Nephron (organoid): ENCODE results near the gene MANSC1.

Source experiments
- H3K27ac Mint-ChIP-seq, 3 experiments: 2 replicates each; pipeline ENCODE4 v1.8.0; 2020; ENCODE audit warnings: mixed read lengths in 3 of 3, mild to moderate bottlenecking in 2 of 3, moderate library complexity in 1 of 3
- H3K27me3 Mint-ChIP-seq: 2 replicates; pipeline ENCODE4 v1.8.0; 2021; ENCODE audit warnings: low read depth, mild to moderate bottlenecking, moderate library complexity, mixed read lengths
- H3K36me3 Mint-ChIP-seq: 2 replicates; pipeline ENCODE4 v1.8.0; 2020; ENCODE audit warnings: low read depth, mixed read lengths
- H3K4me1 Mint-ChIP-seq: 2 replicates; pipeline ENCODE4 v1.8.0; 2020; ENCODE audit warnings: mixed read lengths
- H3K4me3 Mint-ChIP-seq, 3 experiments: 2 replicates each; pipeline ENCODE4 v1.8.0; 2020; ENCODE audit warnings: mild to moderate bottlenecking in 3 of 3, mixed read lengths in 3 of 3, moderate library complexity in 2 of 3
- H3K9me3 Mint-ChIP-seq: 2 replicates; pipeline ENCODE4 v1.8.0; 2020; ENCODE audit warnings: mixed read lengths
- TF ChIP-seq, protein P1 (sequence below), 3 experiments: fragments of 200-600 bp; sonication (generic); IDR thresholded peaks; one replicate each; pipeline ENCODE4 v1.5.0; 2021; ENCODE audit warnings: antibody characterized with exemption in 3 of 3; ENCODE audit not compliant: unreplicated experiment in 3 of 3

Gene MANSC1

GRCh38 chr12:12367482-12367998, 17.5 kb upstream of the MANSC1 start:
- H3K27ac Mint-ChIP-seq: no peak overlapping the region
- no peaks in the 10 kb centered on the region for H3K9me3 Mint-ChIP-seq
- TF ChIP-seq, protein P1, sequence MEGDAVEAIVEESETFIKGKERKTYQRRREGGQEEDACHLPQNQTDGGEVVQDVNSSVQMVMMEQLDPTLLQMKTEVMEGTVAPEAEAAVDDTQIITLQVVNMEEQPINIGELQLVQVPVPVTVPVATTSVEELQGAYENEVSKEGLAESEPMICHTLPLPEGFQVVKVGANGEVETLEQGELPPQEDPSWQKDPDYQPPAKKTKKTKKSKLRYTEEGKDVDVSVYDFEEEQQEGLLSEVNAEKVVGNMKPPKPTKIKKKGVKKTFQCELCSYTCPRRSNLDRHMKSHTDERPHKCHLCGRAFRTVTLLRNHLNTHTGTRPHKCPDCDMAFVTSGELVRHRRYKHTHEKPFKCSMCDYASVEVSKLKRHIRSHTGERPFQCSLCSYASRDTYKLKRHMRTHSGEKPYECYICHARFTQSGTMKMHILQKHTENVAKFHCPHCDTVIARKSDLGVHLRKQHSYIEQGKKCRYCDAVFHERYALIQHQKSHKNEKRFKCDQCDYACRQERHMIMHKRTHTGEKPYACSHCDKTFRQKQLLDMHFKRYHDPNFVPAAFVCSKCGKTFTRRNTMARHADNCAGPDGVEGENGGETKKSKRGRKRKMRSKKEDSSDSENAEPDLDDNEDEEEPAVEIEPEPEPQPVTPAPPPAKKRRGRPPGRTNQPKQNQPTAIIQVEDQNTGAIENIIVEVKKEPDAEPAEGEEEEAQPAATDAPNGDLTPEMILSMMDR (IDR thresholded peaks at IDR 0.05; ENCODE audit: unreplicated experiment in 3 of 3): no peak
- no peaks in the 10 kb centered on the region for H3K4me1 Mint-ChIP-seq
- peaks cover 4% of the 10 kb centered on the region for H3K36me3 Mint-ChIP-seq
- no peaks in the 10 kb centered on the region for H3K27me3 Mint-ChIP-seq
- no peak overlapping the region for H3K4me3 Mint-ChIP-seq

DNA sequence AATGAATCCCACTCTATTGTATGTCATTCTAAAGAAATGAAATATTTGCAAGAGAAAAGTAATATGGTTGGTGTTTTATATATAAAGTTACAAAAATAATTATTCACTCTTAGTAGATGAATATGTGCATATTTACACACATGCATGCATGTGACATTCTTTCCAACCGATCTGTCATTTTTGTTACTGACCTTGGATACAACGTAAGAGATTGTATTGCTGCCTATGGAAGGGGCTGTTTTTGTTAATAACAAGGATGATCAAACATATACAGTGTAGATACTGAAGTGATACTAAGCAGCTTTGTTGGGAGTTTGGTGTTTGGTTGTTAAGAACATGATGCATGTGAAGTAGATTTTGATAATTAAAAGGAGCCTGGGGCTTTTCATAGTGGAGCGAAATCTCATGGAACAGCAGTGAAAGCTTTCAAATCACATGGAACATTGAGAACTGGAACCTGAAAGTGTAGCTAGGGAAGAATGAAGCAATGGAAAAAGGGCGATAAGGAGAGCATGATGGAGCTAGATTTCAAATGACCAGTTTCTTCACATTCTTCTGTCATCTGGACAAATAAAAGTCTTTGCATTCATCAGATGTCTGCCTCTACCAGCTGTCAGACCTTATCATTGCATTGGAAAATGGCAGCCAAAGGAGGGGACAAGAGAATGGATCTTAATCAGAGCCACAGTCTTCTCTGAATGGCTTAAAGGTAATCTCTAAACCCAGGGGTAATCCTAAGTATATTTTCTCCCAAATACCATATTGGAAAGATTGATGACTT, 16.8 kb upstream of the MANSC1 start:
- Mint-ChIP-seq H3K27me3 (no peaks in the 10 kb centered on the region), H3K4me3 (no peak overlapping the region), H3K27ac (peak overlapping the region in 1 of 3 experiments; percentile 17), H3K36me3 (peaks cover 4% of the 10 kb centered on the region), H3K4me1 (no peaks in the 10 kb centered on the region), H3K9me3 (no peaks in the 10 kb centered on the region)
- TF ChIP-seq, protein P1 (IDR thresholded peaks at IDR 0.05; ENCODE audit: unreplicated experiment in 3 of 3): no peak

DNA sequence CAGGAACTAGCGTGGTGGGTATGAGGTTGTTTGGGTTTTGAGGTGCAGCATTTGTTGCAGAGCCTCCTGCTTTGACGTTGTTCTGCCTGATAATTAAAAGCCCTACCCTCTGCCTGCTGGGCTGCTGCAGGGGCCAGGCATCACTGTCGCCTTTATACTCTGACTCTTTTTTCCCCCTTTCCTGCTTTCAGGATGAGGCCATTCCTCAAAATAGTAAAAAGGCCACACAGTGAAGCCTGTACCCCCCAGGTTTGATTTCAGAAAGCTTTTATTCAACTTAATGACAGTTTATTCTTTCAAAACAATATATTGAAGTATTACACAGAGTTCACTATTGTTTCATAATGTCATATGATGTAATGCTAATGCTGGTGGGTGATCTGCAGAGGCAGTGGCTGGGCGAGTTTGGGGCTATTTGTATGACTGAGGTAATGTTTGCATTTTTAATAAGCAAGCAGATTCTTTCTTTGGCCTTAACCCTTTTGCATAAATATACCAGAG, 15.9 kb upstream of the MANSC1 start:
- TF ChIP-seq, protein P1 (IDR thresholded peaks at IDR 0.05; ENCODE audit: unreplicated experiment in 3 of 3): no peak
- Mint-ChIP-seq H3K9me3 (no peaks in the 10 kb centered on the region), H3K4me1 (no peaks in the 10 kb centered on the region), H3K4me3 (no peak overlapping the region), H3K36me3 (peaks cover 4% of the 10 kb centered on the region), H3K27ac (no peak overlapping the region), H3K27me3 (no peaks in the 10 kb centered on the region)

GRCh38 chr12:12365446-12365802, 15.4 kb upstream of the MANSC1 start:
- H3K4me3 Mint-ChIP-seq: no peak overlapping the region

DNA sequence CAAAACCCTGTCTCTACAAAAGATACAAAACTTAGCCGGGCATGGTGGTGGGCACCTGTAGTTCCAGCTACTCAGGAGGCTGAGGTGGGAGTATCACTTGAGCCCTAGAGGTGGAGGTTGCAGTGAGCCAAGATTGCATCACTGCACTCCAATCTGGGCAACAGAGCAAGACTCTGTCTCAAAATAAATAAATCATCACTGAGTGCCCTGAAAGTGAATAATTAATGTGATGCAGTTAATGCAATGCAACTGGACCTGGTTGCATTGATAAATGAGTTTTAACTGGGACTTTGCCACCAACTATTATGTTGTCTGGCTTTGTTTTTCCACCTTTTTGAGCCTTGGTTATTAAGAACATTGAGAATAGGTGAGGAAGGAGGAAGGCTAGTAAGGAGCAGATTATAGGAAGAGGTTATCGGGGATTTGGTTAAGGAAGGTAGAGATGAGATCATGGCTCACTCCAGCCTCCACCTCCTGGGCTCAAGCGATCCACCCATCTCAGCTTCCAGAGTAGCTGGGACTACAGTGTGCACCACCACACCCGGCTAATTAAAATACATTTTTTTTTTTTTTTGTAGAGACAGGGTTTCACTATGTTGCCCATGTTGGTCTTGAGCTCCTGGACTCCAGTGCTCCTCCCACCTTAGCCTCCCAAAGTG, 14.9 kb upstream of the MANSC1 start:
- Mint-ChIP-seq H3K9me3 (no peaks in the 10 kb centered on the region), H3K4me3 (no peak overlapping the region), H3K27ac (no peak overlapping the region), H3K36me3 (peaks cover 4% of the 10 kb centered on the region), H3K27me3 (no peaks in the 10 kb centered on the region), H3K4me1 (no peaks in the 10 kb centered on the region)
- TF ChIP-seq, protein P1 (IDR thresholded peaks at IDR 0.05; ENCODE audit: unreplicated experiment in 3 of 3): no peak

More at GRCh38 chr12:12365446-12365802, 15.4 kb upstream of the MANSC1 start:
- H3K4me1 Mint-ChIP-seq: no peaks in the 10 kb centered on the region
- peaks cover 4% of the 10 kb centered on the region for H3K36me3 Mint-ChIP-seq
- H3K27me3 Mint-ChIP-seq: no peaks in the 10 kb centered on the region
- no peak overlapping the region for H3K27ac Mint-ChIP-seq
- H3K9me3 Mint-ChIP-seq: no peaks in the 10 kb centered on the region
- TF ChIP-seq, protein P1 (IDR thresholded peaks at IDR 0.05; ENCODE audit: unreplicated experiment in 3 of 3): no peak
